ENCODE measurements around the gene PAPOLA.

PAPOLA gene

GRCh38 chr14:96568621-96569020 lies 66.4 kb downstream of the PAPOLA start:
- DNase-seq = no peak

GRCh38 chr14:96571311-96571710 lies 69.1 kb downstream of the PAPOLA start:
- DNase-seq = no peak

GRCh38 chr14:96573473-96574100 lies 71.4 kb downstream of the PAPOLA start:
- no peak for DNase-seq

GRCh38 chr14:96574171-96574632 lies 72.0 kb downstream of the PAPOLA start:
- DNase-seq = no peak

- no peak for DNase-seq
These were observed 72.8 kb downstream of the PAPOLA start for GRCh38 chr14:96574633-96575632.

GRCh38 chr14:96576359-96576758 lies 74.2 kb downstream of the PAPOLA start:
- DNase-seq = no peak

GRCh38 chr14:96576937-96577336 lies 74.8 kb downstream of the PAPOLA start:
- DNase-seq = no peak

GRCh38 chr14:96578619-96579018 lies 76.4 kb downstream of the PAPOLA start:
- DNase-seq = no peak

- DNase-seq = no peak
These were observed 77.2 kb downstream of the PAPOLA start for GRCh38 chr14:96579358-96579757.

- no peak for DNase-seq
These were observed 77.7 kb downstream of the PAPOLA start for GRCh38 chr14:96579855-96580254.

- DNase-seq = no peak
These were observed 78.4 kb downstream of the PAPOLA start for GRCh38 chr14:96580566-96580965.

GRCh38 chr14:96581026-96581425 lies 78.8 kb downstream of the PAPOLA start:
- DNase-seq = no peak

GRCh38 chr14:96581902-96582301 lies 79.7 kb downstream of the PAPOLA start:
- no peak for DNase-seq

- DNase-seq = no peak
These were observed 80.3 kb downstream of the PAPOLA start for GRCh38 chr14:96582411-96582961.

GRCh38 chr14:96582995-96583394 lies 80.8 kb downstream of the PAPOLA start:
- DNase-seq = no peak

- no peak for DNase-seq
These were observed 81.4 kb downstream of the PAPOLA start for GRCh38 chr14:96583569-96584041.

- no peak for DNase-seq
These were observed 82.2 kb downstream of the PAPOLA start for GRCh38 chr14:96584199-96584906.

GRCh38 chr14:96584907-96585671 lies 82.9 kb downstream of the PAPOLA start:
- DNase-seq = no peak

GRCh38 chr14:96585672-96586013 lies 83.5 kb downstream of the PAPOLA start:
- no peak for DNase-seq

GRCh38 chr14:96586056-96586455 lies 83.9 kb downstream of the PAPOLA start:
- no peak for DNase-seq

GRCh38 chr14:96586921-96587822 lies 85.0 kb downstream of the PAPOLA start:
- DNase-seq = no peak
